SK-N-DZ (cell line): ENCODE measurements around the gene NARF.
A peak's percentile ranks its signal among the peaks of the same experiment; 100 is the strongest.

Source experiments
- DNase-seq: peaks from one replicate; pipeline ENCODE4 v3.0.0-alpha.2; 2015; ENCODE audit warnings: low spot score

Gene NARF

DNA sequence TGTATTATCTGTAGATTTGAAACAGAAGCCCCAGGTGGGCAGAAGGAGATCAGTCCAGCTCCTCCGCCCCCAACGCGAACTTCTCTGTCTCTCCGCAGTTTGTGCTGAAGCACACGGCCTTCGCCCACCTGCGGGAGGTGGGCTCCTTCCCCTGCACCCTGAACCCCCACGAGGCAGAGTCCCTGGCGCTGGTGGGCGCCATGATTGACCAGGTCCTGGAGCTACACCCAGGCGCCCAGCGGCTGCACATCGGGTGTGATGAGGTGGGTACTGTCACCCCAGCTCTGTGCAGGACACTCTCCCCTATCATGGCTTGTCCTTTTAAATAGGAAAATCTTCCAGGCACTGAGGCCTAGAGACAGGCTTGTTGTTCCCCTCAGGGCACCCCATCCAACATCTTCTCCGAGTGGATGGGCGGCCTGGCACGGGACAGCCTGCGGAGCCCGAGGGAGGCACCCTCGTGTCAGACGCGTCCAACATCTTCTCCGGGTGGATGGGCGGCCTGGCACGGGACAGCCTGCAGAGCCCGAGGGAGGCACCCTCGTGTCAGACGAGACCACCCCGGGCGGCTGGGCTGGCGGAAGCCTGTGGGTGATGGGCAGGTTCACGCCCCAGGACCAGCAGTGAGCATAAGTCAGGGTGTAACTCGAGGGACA is 24.9 kb upstream of the NARF start:
- DNase-seq = no peak

DNA sequence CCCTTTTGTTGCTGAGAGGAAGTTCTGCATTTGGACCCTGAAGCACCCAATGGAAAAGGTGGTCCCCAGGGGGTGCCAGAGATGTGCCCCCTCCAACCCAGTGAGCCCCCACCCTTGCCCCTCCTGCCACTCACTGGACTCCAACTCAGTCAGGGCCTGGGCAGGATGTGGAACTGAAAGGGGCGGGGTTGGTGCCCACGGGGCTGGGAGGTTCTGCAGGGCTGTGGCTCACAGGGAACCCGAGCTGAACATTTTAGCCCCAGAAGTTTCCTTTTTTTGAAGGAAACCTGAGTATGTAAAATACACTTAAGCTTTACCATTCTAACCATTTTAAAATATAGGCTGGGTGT is 24.4 kb upstream of the NARF start:
- DNase-seq = no peak

DNA sequence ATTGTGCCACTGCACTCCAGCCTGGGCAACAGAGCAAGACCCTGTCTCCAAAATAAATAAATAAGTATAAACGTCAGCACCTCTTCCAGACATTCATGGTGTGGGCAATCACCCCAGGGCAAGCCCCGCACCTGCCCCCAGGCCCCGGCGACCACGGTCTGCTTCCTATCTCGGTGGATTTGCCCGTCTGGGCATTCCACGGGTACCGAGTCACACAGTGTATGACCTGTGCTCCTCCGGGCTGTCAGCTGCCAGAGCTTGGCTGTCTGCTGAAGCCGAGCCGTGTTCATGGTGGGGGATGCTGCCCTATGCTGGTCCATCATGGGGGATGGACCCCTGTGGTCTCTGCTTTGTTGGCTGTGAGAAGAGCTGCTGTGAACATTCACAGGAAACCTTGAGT is 23.4 kb upstream of the NARF start:
- DNase-seq = no peak

DNA sequence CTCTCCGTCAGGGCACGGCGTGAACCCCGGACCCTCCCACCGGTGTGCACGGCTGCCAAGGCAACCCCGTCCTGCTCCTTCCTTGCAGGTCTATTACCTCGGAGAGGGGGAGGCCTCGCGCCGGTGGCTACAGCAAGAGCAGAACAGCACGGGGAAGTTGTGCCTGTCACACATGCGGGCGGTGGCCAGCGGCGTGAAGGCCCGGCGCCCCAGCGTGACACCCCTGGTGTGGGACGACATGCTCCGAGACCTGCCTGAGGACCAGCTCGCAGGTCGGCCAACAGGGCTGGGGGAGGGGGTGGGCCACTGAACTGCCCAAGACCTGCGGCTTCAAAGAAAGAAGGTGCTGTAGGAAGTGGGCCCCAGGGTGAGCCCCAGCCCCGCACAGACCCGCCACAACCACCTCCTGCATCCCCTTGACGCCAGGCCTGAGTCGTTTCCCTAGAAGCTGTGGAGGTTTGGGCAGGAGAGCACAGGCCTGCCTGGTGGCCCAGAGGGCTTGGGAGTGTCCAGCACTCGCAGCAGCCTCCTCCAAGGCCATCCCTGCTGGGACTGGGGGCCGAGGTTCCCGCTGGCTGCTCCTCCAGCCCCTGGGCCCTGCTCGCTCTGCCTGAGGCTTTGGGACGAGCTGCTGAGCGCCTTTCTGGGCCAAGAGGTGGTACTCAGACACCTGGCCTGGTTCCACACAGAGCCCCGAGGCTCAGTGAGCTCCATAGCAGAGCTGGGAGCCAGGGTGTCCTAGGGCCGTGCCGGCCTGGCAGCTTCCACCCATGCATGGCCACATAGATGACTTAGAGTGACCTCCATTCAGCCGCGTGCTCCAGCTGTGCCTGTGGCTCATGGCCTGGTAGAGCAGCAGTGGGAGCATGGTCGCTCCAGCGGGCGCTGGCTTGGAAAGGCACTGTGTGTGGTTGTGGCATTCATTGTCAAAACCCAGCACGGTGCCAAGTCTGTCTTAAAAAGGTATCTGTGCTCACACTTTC is 22.6 kb upstream of the NARF start:
- no peak for DNase-seq

DNA sequence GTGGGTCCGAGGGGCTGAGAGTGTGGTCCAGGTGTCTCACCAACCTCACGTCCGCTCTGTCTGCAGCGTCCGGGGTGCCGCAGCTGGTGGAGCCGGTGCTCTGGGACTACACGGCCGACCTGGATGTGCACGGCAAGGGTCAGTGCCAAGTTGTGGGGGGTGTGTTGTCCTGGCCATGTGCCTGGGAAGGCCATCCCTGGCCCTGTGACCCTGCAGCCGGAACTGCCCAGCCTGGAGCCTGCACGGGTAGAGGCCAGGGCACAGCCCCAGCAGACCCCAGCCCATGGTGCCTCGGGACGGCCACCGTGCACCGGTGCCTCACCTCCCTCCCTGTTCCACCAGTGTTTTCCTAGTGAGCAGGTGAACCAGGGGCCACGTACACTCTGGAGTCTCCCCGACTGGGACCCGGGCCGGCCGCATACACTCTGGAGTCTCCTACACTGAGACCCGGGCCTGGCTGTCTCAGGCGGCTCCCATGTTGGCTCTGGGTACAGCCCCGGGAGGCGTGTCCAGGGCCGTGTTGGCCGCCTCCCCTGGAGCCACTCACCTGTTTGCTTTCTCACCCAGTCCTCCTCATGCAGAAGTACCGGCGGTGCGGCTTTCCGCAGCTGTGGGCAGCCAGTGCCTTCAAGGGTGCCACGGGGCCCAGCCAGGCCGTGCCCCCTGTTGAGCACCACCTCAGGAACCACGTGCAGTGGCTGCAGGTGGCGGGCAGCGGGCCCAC is 21.8 kb upstream of the NARF start:
- no peak for DNase-seq

DNA sequence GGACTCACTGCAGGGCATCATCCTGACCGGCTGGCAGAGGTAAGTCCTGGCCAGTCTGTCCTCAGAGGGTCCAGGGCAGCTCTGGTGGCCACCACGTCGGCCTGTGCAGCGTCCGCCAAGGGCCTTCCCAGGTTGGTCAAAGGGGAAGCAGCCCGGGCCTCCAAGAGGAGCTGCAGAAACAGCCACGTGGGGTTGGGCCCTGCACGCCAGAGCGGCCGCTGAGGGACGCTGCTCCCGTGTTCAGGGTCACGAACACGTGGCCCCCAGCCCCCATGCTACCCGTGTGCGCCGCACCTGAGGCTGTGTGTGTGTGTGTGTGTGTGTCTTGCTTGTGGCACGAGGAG is 21.2 kb upstream of the NARF start:
- no peak for DNase-seq

DNA sequence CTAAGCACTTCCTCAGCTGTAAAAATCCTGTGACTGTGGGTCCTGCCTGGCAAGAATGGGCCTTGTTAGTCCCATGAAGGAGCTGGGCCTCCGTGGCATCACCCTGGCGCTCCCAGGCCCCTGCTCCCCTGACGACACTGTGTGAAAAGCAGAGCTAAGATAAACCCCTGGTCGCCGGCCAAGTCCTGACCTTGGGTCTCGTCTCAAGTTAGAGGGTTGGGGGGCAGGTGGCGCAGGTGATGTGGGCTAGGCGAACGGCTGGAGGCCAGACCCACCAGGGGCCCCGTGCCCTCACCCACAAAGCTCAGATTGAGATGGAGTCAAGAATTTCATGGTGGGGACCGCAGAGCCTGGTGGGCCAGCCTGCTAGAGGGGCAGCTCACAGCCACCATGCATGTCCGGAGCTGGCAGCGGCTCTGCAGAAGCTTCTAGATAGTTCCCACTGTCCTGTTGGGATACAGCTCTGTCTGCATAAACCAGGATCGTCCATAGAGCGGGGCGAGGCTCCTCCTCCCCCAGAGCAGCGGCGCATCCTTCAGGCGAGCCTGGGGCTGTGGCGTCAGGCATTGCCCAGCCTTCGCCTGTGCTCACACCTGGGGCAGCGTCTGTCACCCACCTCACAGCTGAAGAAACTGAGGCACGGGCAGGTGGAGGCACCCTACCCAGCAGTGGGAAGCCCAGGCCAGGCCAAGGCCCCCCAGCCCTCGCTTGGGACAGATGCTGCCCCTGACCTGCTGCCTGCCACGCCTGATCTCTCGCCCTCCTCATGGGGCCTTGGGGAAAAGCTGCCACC is 19.9 kb upstream of the NARF start:
- DNase-seq = no peak

DNA sequence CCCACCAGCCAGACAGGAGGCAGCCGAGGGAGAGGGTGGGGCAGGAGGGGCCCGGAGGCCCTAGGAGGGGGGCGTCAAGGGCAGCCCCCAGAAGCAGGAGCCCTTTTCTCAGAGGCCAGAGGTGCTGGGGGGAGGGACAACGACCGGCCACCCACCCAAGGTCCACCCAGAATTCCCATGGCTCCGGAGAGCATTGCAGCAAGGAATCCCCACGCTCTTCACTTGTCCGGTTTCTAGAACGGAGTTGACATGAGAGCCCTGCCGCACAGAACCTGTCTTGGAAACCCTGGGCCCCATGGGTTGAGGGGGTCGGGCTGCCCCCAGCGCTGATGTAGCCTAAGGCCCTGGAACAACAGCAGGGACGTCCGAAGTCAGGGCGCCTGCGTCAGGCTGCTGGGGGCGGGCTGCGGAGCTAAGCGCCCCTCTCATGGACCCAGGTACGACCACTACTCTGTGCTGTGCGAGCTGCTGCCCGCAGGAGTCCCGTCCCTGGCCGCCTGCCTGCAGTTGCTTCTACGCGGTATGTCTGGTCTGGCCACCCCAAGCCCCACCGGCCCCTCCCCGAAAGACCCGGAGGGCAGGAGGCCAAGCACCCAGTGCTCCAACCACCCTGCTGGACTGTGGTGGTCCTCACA is 19.2 kb upstream of the NARF start:
- DNase-seq = no peak

DNA sequence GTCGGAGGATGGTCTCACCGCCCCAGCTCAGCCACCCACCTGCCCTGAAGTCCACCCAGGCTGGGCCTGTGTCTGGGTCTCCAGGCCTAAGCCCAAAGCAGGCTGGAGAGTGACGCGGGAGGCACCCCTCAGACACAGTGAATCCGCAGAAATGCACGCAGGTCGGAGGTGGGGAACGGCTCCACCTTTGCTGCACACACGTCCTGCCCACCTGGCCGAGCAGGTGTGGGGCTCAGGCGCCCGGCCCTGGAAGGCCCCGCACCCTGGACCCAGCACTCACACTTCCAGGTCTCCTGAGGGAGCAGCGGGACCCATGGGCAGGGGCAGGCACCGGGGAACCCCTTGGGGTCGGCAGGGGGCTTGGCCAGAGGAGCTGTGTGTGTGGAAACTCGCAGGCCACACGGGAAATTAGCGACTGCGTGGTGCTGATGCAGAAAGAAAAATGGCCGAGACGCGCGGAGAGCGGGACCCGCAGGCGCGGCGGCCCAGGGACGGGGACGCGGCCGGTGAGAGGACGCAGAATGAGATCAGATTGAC is 18.6 kb upstream of the NARF start:
- DNase-seq = no peak

DNA sequence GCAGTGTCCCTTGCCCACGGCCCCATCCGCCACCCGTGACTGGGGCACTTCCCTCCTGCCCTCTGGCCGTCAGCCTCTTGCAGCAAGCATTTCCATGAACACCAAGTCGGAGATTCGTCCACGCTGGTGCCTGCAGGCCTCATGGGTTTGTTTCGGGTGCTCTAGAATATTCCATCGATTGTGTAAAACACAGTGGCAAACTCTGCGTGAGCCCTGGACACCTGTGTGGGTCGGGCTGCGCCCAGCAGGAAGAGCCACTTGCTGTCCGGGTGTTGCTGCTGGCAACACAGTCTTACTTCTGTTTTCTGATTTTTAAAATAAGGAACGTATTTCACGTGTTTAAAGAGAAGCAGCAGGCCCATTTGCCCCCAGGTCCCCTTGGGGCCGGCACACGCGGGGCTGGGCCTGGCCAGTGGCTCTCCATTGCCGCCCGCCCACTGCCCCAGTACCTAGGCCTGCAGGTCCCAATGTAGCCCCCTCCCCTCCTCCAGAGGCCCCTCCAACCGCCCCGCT is 18.0 kb upstream of the NARF start:
- DNase-seq = no peak

DNA sequence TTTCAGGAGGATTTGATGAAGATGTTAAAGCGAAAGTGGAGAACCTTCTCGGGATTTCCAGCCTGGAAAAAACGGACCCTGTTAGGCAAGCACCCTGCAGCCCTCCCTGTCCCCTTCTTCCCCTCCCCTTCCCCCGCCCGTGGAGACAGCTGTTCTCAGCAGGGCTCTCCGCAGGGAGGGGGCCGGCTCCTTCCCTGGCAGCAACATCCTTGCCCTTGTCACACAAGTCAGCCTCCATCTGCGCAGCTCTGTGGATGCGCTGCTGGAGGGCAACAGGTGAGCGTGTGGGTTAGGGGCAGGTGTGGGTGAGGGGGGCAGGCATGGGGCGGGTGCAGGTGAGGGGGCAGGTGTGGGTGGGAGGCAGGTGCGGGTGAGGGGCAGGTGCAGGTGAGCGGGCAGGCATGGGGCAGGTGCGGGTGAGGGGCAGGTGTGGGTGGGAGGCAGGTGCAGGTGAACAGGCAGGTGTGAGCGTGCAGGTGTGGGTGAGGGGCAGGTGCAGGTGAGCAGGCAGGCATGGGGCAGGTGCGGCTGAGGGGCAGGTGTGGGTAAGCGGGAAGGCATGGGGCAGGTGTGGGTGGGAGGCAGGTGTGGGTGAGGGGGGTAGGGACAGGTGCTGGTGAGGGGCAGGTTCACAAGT is 17.4 kb upstream of the NARF start:
- DNase-seq = peak; percentile 50

DNA sequence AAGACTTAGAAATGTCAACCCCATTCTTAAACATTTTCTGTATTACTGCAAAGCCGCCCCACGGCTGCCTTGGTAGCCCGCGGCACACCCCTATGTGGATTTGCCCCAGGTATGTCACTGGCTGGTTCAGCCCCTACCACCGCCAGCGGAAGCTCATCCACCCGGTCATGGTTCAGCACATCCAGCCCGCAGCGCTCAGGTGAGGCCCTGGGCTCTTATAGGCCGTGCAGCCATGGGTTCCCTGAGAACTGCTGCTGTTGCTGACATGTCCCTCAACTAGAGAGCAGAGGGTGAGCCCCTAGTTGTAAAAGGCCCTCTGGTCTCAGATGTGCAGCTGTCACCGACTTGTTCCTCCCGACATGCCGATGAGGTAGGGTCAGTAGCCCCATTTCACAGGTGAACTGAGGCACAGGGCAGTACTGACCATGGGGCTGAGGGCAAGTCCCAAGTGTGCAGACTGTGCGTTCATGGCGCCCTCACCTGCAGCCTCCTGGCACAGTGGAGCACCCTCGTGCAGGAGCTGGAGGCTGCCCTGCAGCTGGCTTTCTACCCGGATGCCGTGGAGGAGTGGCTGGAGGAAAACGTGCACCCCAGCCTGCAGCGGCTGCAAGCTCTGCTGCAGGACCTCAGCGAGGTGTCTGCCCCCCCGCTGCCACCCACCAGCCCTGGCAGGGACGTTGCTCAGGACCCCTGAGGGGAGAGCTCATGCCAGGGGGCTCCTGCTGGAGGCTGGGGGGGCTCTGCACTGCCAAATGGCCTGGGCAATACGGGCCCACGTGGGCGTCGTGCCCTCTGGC is 16.7 kb upstream of the NARF start:
- DNase-seq = no peak

DNA sequence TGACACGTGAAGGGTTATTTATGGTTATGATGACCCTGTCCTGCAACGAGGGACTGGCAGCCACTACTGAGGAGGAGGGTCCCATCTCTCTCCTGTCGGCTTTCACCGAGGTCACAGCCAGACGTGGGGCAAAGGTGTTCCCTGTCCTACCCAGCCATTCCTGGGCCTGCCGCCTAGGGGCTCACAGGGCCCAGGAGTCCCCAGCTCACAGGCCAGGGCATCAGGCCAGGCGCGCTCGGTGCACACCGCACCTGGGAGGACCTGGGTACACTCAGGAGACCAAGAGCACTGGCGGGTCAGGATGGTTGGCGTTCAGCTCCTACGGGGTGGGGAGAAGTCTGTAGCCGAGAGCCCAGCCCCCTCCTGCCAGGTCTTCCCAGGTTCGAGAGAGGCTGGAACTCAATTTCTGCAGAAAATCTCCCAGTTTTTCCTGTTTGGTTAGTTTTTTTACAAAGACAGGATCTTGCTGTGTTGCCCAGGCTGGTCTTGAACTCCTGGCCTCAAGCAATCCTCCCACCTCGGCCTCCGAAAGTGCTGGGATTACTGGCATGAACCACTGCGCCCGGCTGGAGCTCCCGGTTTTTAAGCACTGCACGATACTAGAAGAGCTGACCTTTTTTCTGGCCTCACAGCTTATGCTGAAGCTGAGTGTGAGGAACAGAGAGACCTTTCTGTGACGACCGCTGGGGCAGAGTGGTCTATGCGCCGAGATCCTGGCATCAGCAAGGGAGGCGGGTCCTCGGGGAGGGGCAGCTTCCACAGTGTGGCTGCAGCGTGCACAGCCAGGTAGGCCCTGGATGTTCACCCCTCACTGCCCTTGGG is 15.7 kb upstream of the NARF start:
- DNase-seq = no peak

DNA sequence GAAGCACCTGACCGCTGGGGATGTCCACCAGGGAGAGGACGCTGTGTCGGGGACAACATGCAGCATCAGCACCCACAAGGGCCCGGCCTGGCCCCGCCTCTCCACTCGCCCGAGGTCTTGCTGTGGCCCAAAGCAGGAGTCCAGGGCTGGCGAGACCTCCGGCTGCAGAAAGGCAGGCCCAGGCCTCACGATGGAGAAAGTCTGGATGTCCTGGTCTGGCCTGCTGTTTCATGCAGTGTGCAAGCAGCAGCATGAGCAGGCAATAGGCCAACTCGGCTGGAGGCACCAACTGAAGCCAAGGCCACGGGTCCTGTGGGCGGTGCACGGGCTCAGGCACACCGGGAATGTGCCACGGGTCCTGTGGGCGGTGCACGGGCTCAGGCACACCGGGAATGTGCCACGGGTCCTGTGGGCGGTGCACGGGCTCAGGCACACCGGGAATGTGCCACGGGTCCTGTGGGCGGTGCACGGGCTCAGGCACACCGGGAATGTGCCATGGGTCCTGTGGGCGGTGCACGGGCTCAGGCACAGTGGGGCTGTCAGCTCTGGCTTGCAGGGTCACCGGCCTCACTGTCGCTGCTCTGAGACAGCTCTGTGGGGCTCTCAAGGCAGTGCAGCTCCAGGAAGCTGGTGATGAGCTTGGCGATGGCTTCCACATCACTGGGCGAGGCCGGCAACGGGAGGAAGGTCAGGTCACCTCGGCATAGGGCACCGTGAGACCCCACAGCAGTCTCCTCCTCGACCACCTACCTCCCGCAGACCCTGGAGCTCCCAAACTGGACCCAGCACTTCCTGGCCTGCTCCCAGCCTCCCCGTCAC is 14.9 kb upstream of the NARF start:
- DNase-seq = no peak

DNA sequence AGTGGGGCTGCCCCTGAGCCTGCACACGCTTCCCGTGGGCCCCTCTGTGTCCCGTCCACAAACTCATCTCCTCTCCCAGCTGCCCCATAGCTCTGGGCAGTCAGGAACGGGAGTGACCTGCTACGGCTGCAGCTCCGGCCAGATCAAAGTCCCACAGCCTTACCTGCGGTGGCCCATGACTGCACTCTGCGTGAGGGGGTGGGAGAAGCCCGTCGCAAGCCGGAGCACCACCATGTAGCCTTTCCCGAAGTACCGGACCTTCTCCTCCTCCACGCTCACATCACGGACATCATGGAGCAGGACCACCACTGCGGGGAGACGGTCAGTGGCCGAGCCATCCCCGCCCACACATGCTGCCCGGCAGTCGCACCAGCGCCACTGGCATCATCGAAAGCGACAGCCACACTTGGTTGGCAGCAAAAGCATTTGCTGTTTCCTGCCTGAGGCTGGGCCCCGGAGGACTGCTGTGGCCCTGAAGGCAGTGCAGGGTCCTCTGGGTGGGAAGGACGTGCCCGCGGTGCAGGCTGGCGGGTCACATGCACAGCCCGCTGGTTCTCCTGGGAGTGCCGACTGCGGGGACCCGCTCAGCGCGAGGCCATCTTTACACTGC is 14.2 kb upstream of the NARF start:
- no peak for DNase-seq

DNA sequence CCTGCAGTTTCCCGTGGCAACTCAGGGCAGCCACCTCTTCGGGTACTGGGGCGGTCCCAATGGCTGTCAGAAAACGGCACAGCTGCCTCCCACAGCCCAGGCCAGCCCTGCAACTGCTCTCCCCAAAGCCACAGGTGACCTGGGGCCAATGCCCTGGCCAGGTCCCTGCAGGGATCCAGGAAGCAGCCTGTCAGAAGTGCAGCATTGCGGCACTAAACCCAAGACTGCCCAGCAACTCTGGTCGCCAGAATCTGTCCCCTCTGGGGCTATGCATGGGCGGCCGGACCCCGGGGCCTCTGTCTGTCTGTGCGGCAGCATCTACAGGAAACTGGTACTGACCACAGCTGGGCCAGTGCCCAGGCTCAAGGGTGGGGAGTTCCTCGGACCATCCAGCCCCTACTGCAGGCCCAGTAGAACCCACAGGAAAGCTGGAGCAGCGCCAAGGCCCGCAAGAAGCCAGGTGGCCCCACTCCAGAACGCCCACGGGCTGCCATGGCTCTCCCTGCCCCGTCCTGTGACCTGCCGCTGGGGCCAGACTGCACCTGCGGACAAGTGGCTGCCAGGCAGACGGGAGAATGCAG is 13.5 kb upstream of the NARF start:
- no peak for DNase-seq

DNA sequence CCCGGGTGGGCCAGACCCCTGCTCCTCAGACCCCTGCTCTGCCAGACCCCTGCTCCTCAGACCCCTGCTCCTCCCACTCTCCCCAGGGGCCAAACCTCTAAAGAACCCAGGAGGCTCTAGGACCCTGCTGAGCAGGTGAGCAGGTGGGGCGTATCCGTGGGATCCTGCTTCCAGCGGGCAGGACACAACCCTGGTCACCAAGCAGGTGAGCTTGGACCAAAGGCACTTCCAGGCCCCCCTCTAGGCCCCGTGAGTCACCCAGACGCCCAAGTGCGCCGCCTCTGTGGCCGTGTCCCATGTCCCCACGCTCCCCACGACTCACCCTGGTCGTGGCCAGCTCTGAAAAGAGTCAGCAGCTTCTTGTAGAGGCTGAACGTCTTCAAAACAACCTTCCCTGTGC is 13.0 kb upstream of the NARF start:
- no peak for DNase-seq
